Ectodermal cell (in vitro differentiated cells): Measurements from ENCODE around the gene KLHL1.

Source experiments
- H3K27ac ChIP-seq: 2 replicates; pipeline ENCODE4 v1.7.0; 2013; ENCODE audit warnings: mild to moderate bottlenecking, low read depth, low read length; ENCODE audit not compliant: insufficient read depth, poor library complexity, severe bottlenecking
- H3K27me3 ChIP-seq: 2 replicates; pipeline ENCODE4 v1.7.0; 2013; ENCODE audit warnings: mild to moderate bottlenecking, low read length; ENCODE audit not compliant: insufficient read depth, control insufficient read depth, poor library complexity, severe bottlenecking
- H3K36me3 ChIP-seq: one replicate; pipeline ENCODE4 v1.7.0; 2013; ENCODE audit warnings: low read length; ENCODE audit not compliant: control insufficient read depth, insufficient read depth
- H3K4me1 ChIP-seq: one replicate; pipeline ENCODE4 v1.7.0; 2013; ENCODE audit warnings: low read length; ENCODE audit not compliant: control insufficient read depth, insufficient read depth
- H3K4me3 ChIP-seq: 2 replicates; pipeline ENCODE4 v1.7.0; 2013; ENCODE audit warnings: low read depth, low read length, control low read depth; ENCODE audit not compliant: insufficient read depth
- H3K9me3 ChIP-seq: 2 replicates; pipeline ENCODE4 v1.7.0; 2013; ENCODE audit warnings: mild to moderate bottlenecking, low read length, moderate library complexity; ENCODE audit not compliant: control insufficient read depth
- WGBS, 2 experiments: methylation state at CpG; one replicate each; pipeline ENCODE4 v1.1.7; 2013; ENCODE audit warnings: missing lambda C conversion rate in 2 of 2; 5-methylcytosine and 5-hydroxymethylcytosine counted together

Gene KLHL1

GRCh38 chr13:70090036-70090723, 18.1 kb downstream of the KLHL1 start:
- Histone ChIP-seq H3K36me3 (no peaks in the 10 kb centered on the region), H3K27ac (no peak overlapping the region), H3K9me3 (no peaks in the 10 kb centered on the region), H3K27me3 (no peaks in the 10 kb centered on the region), H3K4me3 (no peak overlapping the region), H3K4me1 (no peaks in the 10 kb centered on the region)
- 78 to 100% methylated on average over 1 of the region's 2 CpGs for WGBS, 2 experiments

GRCh38 chr13:70088926-70089325, 19.3 kb downstream of the KLHL1 start:
- Histone ChIP-seq H3K9me3 (no peaks in the 10 kb centered on the region), H3K27me3 (no peaks in the 10 kb centered on the region), H3K4me3 (no peak overlapping the region), H3K36me3 (no peaks in the 10 kb centered on the region), H3K4me1 (no peaks in the 10 kb centered on the region), H3K27ac (no peak overlapping the region)
- 100% methylated on average over 1 of the region's 2 CpGs; no CpG with 5 or more reads in 1 of the 2 experiments for WGBS, 2 experiments

GRCh38 chr13:70087247-70087646, 21.0 kb downstream of the KLHL1 start:
- no peaks in the 10 kb centered on the region for H3K4me1 ChIP-seq
- H3K27me3 ChIP-seq, result no peaks in the 10 kb centered on the region
- WGBS, 2 experiments, result 86 to 95% methylated on average over 4 of the region's 4 CpGs
- H3K36me3 ChIP-seq, result no peaks in the 10 kb centered on the region
- H3K4me3 ChIP-seq, result no peak overlapping the region
- H3K9me3 ChIP-seq, result no peaks in the 10 kb centered on the region
- no peak overlapping the region for H3K27ac ChIP-seq

- no peaks in the 10 kb centered on the region for H3K9me3 ChIP-seq
- no peak overlapping the region for H3K27ac ChIP-seq
- no peaks in the 10 kb centered on the region for H3K27me3 ChIP-seq
- H3K4me3 ChIP-seq, result no peak overlapping the region
- no peaks in the 10 kb centered on the region for H3K36me3 ChIP-seq
- WGBS, 2 experiments, result 81 to 85% methylated on average over 3 of the region's 4 CpGs
- no peaks in the 10 kb centered on the region for H3K4me1 ChIP-seq
These were observed 28.2 kb downstream of the KLHL1 start for GRCh38 chr13:70080012-70080411.

GRCh38 chr13:70054572-70054971, 53.7 kb downstream of the KLHL1 start:
- no peaks in the 10 kb centered on the region for H3K27me3 ChIP-seq
- no peaks in the 10 kb centered on the region for H3K4me1 ChIP-seq
- H3K27ac ChIP-seq, result no peak overlapping the region
- H3K36me3 ChIP-seq, result no peaks in the 10 kb centered on the region
- no peaks in the 10 kb centered on the region for H3K9me3 ChIP-seq
- H3K4me3 ChIP-seq, result no peak overlapping the region

GRCh38 chr13:70051531-70051930, 56.7 kb downstream of the KLHL1 start:
- no peaks in the 10 kb centered on the region for H3K27me3 ChIP-seq
- H3K4me3 ChIP-seq, result no peak overlapping the region
- no peaks in the 10 kb centered on the region for H3K4me1 ChIP-seq
- H3K36me3 ChIP-seq, result no peaks in the 10 kb centered on the region
- 95 to 98% methylated on average over 1 of the region's 1 CpG for WGBS, 2 experiments
- no peak overlapping the region for H3K27ac ChIP-seq
- H3K9me3 ChIP-seq, result no peaks in the 10 kb centered on the region

GRCh38 chr13:70043685-70044084, 64.6 kb downstream of the KLHL1 start:
- H3K27me3 ChIP-seq, result no peaks in the 10 kb centered on the region
- no peak overlapping the region for H3K4me3 ChIP-seq
- no peaks in the 10 kb centered on the region for H3K9me3 ChIP-seq
- 85 to 91% methylated on average over 1 of the region's 1 CpG for WGBS, 2 experiments
- no peaks in the 10 kb centered on the region for H3K36me3 ChIP-seq
- no peaks in the 10 kb centered on the region for H3K4me1 ChIP-seq
- H3K27ac ChIP-seq, result no peak overlapping the region

- Histone ChIP-seq H3K27ac (no peak overlapping the region), H3K27me3 (no peaks in the 10 kb centered on the region), H3K9me3 (no peaks in the 10 kb centered on the region), H3K4me1 (no peaks in the 10 kb centered on the region), H3K36me3 (no peaks in the 10 kb centered on the region), H3K4me3 (no peak overlapping the region)
- WGBS, 2 experiments, result 83% methylated on average over 1 of the region's 4 CpGs; no CpG with 5 or more reads in 1 of the 2 experiments
These were observed 66.1 kb downstream of the KLHL1 start for GRCh38 chr13:70042193-70042592.

- Histone ChIP-seq H3K9me3 (no peaks in the 10 kb centered on the region), H3K4me3 (no peak overlapping the region), H3K4me1 (no peaks in the 10 kb centered on the region), H3K36me3 (no peaks in the 10 kb centered on the region), H3K27ac (no peak overlapping the region), H3K27me3 (no peaks in the 10 kb centered on the region)
These were observed 74.0 kb downstream of the KLHL1 start for GRCh38 chr13:70034286-70034685.

GRCh38 chr13:70027551-70027950, 80.7 kb downstream of the KLHL1 start:
- Histone ChIP-seq H3K27me3 (no peaks in the 10 kb centered on the region), H3K4me3 (no peak overlapping the region), H3K36me3 (no peaks in the 10 kb centered on the region), H3K4me1 (no peaks in the 10 kb centered on the region), H3K27ac (no peak overlapping the region), H3K9me3 (no peaks in the 10 kb centered on the region)
- 70 to 75% methylated on average over 4 of the region's 4 CpGs for WGBS, 2 experiments

- no peaks in the 10 kb centered on the region for H3K36me3 ChIP-seq
- H3K27me3 ChIP-seq, result no peaks in the 10 kb centered on the region
- H3K9me3 ChIP-seq, result no peaks in the 10 kb centered on the region
- no peak overlapping the region for H3K4me3 ChIP-seq
- 87 to 92% methylated on average over 2 of the region's 2 CpGs for WGBS, 2 experiments
- H3K4me1 ChIP-seq, result no peaks in the 10 kb centered on the region
- no peak overlapping the region for H3K27ac ChIP-seq
These were observed 84.7 kb downstream of the KLHL1 start for GRCh38 chr13:70023516-70023915.
